GM19395 (cell line): ENCODE results near the gene BTBD16.

Experiments used
- ATAC-seq: cut with Tn5 transposase; IDR thresholded peaks from one replicate; pipeline ENCODE4 v1.9.1; 2021; ENCODE audit warnings: mild to moderate bottlenecking, moderate library complexity; ENCODE audit not compliant: unreplicated experiment

BTBD16 gene

DNA sequence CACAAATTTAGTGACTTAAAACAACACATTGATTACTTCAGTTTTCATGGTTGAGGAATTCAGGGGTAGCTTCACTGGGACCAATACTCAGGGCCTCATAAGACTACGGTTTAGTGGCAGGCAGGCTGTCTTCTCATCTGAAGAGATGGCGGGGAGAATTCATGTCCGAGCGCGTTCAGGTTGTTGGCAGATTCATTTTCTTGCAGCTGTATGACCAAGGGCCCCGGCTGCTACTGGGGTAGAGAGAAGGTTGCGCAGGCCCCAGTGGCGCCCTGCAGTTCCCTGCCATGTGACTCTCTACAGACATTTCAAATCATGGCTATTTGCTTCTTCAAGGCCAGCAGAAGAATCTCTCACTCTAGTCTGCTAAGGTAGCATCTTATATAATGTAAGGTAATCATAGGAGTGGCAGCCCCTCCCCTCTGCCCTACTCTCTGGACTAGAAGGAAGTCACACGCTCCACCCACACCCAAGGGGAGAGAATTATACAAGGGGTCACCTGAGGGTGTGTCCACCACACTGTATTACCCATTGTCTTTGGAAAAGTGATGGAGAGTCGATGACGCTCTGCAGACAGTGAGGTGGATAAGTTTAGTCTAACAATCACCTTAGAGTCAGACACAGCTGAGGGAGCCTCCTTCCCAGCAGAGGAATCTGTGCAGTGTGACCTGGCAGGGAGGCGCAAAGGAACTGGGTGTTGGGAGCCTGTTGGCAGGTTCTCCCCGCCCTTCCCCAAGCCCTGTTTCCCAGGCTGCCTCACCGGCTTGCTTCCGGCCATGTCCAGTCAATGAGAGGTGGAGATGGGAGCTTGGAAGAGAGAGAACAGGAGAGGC lies 67.7 kb downstream of the BTBD16 start:
- ATAC-seq, result no peak

GRCh38 chr10:122341141-122341810 lies 70.2 kb downstream of the BTBD16 start:
- no peak for ATAC-seq

DNA sequence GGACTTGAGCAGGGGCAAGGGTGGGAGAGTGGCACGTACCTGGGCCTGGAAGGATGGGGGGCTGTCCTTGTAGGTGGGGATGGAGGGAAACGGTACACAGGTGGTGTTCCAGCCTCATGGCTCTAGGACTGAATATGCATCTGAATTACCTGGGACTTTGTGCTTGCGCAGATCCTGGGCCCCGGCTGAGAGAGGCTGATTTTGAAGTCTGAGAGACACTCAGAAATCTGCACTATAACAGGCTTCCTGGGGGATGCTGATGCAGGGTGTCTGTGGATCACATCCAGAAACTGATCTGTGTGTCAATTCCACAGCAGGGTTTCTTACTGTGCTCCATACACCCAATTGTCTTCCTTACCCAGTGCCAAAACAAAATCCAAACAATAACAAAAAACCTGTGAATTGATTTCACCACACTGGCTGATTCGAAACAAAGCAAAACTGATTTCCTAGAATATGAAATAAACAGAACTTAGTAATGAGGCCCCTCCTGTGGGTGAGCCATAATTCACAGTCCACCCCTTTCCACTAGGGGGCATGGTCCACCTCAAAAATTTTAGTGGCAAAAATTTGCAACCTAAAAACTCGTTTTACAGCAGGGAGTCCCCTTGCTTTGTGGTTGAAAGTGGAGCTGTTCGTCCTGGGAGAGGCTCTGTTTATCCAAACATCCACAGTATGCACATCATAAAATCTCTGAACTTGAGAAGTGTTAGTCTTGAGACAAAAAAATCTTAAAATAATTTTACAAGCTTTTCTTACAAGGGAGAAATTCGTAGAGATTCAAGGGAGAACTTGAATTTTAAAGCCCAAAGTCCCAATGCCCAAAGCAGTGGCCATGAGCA lies 71.4 kb downstream of the BTBD16 start:
- ATAC-seq, result no peak

DNA sequence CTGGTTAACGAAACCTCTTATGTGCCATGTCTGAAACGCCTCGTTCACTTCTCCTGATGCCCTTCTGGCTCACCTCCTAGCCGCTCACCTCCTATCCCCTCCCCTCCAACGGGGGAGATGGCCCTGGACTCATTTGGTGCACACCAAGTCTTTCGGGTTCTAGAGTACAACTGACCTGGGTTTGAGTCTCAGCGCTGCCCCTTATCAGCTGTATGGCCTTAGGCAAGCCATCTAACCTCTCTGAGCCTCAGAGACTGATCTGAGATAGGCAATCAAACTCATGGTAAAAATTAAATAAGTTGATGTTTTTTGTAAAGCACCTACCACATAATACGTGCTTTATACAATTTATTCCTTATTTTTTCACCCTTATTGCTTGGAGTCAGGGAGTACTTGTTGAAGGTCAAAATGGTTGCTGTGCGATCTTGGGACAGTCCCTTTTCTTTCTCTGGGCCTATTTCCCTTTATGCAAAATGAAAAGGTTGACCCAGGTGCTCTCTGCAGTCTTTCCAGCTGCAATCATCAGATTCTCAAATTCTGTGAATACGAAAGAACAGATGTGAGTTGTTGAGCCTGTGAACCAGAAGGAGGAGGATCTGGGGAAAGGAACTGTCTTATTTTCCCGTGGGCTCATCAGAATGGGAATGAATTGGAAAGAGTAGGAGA lies 72.2 kb downstream of the BTBD16 start:
- ATAC-seq, result no peak

- no peak for ATAC-seq
Measured at GRCh38 chr10:122343936-122344335, 72.8 kb downstream of the BTBD16 start.

DNA sequence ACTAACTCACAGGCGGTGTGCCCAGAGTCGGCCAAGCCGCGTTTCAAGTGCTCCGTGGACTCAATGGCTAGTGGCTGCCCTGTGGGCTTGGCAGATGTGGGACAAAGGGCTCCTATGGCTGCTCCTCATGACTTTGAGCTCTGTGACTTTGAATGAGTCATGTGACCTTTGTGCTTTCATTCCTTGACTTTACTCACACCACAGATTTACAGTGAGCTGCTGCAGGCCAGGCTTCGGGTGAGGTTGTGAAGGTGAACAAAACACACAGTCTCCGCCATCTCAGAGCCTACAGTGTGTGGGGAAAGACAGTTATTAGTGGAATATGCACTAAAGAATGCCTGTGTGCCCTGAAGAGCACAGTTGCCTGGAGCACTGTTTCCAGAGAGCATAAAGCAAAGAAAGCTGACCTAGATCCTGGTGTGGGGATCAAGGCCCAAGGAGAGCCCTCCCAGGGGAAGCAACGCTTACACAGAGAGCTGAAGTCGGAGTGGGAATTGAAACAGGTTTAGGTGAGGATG lies 73.7 kb downstream of the BTBD16 start:
- no peak for ATAC-seq

DNA sequence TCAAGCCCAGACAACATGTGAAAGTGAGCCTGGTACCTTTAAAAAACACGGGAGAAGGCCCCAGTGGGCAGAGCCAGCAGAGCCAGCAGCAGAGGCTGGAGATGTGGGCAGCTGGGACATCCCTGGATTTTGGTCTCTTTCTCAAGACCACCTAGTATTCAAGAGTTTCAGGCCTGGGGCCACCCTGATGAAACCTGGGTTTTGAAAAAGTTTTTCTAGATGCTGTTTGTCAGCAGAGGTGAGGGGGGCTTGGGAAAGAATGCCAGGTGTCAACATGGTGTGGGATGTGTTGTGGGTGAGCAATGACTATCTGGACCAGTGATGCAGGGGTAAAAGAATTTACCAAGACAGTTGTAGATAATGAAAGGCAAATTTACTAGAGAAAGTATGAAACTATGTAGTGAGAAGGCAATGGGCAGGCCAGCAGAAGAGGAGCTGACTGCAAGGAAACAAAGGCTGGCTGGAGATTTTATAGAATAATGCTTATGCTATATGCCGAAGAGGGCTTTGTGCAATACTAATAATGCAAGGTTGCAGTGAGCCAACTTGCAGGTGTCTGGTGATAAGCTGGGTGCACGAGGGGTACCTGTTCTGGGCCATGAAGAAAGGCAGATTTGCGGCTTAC lies 75.3 kb downstream of the BTBD16 start:
- no peak for ATAC-seq

GRCh38 chr10:122347170-122347841 lies 76.2 kb downstream of the BTBD16 start:
- no peak for ATAC-seq

DNA sequence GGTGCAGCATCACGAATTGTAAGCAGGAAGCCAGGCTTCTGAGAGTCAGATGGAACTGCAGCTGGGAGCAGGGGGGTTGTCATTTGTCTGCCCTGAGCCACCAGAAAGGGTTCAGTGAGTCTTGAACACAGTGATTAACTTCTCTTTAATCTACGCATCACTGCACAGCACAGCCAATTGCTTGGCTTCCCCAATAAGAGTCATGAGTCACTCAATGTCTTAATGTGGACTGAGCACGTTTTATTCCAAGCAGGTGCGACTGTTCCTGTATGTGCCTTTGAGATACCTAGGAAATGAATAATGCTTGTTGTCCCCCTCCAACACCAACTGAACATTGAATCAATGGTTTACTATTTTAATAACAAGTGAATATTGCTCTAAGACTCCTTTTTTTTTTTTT lies 77.4 kb downstream of the BTBD16 start:
- ATAC-seq, result no peak

- ATAC-seq, result no peak
Measured at GRCh38 chr10:122348935-122349361, 77.9 kb downstream of the BTBD16 start.

DNA sequence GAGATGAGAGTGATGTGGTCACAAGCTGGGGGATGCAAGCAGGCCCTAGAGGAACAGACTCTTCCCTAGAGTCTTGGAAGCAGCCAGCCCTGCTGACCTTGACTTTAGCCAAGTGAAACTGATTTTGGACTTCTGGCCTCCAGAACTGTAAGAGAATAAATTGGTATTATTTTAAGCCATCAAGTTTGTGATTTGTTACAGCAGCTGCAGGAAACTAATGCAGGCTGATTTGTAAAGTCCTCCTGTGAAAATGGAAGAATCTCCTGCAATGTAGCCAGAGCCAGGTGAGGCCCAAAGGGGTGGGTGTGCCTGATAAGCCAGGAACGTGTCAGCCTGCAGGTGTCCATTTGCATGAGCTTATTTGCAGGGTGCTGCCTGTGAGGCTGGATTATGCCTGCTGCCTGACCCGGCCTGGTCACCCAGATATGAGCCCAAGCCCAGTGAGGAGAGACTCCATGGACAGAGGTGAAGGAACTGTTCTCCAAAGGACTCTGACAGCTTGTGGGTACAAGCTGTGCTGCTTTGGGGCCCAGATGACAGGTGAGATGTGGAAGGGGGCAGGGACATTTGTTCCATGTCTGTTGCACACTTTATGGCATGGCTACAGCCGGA lies 78.8 kb downstream of the BTBD16 start:
- no peak for ATAC-seq

GRCh38 chr10:122350893-122351292 lies 79.8 kb downstream of the BTBD16 start:
- no peak for ATAC-seq

DNA sequence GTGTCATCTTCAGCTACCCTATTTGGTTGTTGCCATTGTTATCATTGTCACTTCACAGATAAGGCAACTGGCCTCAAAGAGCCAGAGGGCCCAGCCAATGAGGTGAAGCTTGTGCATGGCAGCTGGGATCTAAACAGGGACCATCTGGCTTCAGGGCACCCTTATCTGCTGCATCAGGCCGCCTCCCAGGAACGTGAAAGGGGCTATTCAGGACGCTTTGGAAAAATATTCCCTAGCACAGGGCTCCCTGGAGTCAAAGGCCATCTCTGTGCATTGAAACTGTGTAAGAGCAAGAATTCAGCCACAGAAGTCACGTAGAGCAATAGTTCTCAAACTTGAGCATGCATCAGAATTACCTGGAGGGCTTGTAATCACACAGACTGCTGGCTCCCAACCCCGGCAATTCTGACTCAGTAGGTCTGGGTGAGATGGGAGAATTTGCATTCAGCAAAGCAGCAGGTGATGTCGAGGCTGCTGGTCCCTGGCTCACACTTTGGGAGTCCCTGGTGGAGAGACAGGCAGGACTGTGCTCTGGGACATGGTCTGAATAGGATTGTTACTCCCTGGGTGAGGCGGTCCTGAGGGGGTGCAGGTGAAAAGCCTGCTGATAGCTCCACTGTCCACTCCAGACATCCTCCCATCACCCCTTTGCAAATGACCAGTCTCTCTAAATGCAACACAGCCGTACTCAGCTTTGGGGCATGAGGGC lies 81.9 kb downstream of the BTBD16 start:
- ATAC-seq, result no peak

- no peak for ATAC-seq
Measured at GRCh38 chr10:122354383-122354782, 83.3 kb downstream of the BTBD16 start.

DNA sequence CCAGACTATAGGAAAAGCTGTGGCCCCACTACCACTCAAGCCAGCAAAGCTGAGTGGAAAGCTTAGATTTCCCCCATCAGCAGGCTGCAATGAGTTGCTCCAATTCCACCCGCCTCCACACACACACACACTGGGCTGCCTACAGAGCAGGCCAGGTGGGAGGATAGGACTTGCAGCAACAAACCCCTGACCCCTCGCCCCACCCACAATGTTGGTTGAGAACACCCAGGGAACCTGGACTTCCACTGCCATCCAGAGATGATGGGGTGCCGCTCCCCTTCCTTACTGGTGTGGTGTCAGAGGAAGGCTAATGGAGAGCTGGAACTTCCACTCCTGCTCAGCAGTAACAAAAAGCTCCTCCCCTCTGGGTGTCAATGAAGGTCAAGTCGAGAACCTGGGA lies 86.6 kb downstream of the BTBD16 start:
- ATAC-seq, result no peak

- ATAC-seq, result no peak
Measured at GRCh38 chr10:122359621-122360020, 88.5 kb downstream of the BTBD16 start.

DNA sequence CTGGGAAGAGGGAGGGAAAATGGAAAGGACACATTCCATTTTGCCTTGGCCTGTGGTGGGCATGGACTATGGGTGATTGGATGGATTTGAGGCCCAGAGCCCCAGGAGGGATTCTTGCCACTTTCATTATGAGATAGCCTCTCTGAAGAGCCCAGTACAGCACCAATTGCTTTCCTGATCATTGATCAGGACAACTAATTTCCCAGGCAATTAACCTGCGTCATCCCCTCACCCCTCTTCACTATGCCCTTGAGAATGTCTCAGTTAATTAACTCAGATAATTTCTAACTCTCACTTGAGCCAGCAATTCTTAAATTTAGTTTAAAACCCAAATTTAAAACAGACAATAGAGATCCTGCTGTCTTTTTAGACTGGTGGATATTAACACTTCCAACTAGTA lies 90.0 kb downstream of the BTBD16 start:
- ATAC-seq, result no peak

GRCh38 chr10:122362031-122362592 lies 91.0 kb downstream of the BTBD16 start:
- ATAC-seq, result no peak
